22Rv1 (cell line): ENCODE results near the gene PLA2G4C.

Source experiments
- H3K27ac ChIP-seq: fragments of 450-650 bp; 2 replicates; pipeline ENCODE4 v1.5.1; 2017
- CTCF ChIP-seq: fragments of 450-650 bp; IDR thresholded peaks from 2 replicates; pipeline ENCODE4 v1.5.1; 2017; ENCODE audit warnings: mild to moderate bottlenecking
- ZFX ChIP-seq: fragments of 450-650 bp; IDR thresholded peaks from 2 replicates; pipeline ENCODE4 v1.6.1; 2017; ENCODE audit warnings: antibody characterized with exemption, borderline replicate concordance

Gene PLA2G4C

GRCh38 chr19:48061401-48062344, 48.9 kb downstream of the PLA2G4C start:
- TF ChIP-seq ZFX (no peak), CTCF (peak; percentile 13; the same call in 1 of the 2 replicates)
- H3K27ac ChIP-seq, result peak overlapping the region; percentile 42

- no peak overlapping the region for H3K27ac ChIP-seq
- TF ChIP-seq CTCF (no peak), ZFX (no peak)
Measured at GRCh38 chr19:48060381-48060780, 50.2 kb downstream of the PLA2G4C start.

- TF ChIP-seq CTCF, result no peak
- TF ChIP-seq ZFX, result no peak
- H3K27ac ChIP-seq, result no peak overlapping the region
Measured at GRCh38 chr19:48059331-48059730, 51.3 kb downstream of the PLA2G4C start.

GRCh38 chr19:48053856-48054255, 56.8 kb downstream of the PLA2G4C start:
- no peak overlapping the region for H3K27ac ChIP-seq
- no peak for TF ChIP-seq ZFX
- TF ChIP-seq CTCF, result no peak

GRCh38 chr19:48053076-48053475, 57.5 kb downstream of the PLA2G4C start:
- TF ChIP-seq ZFX, result no peak
- no peak for TF ChIP-seq CTCF
- no peak overlapping the region for H3K27ac ChIP-seq

GRCh38 chr19:48051335-48052033, 59.1 kb downstream of the PLA2G4C start:
- no peak for TF ChIP-seq CTCF
- TF ChIP-seq ZFX, result no peak
- H3K27ac ChIP-seq, result no peak overlapping the region

- H3K27ac ChIP-seq, result no peak overlapping the region
- TF ChIP-seq ZFX (no peak), CTCF (no peak)
Measured at GRCh38 chr19:48044561-48044960, 66.1 kb downstream of the PLA2G4C start.
